Panc1 (cell line): ENCODE data around the gene RPL36A.

Experiments used
- POLR2AphosphoS5 ChIP-seq: IDR thresholded peaks from 2 replicates; pipeline ENCODE4 v1.6.1; 2012; ENCODE audit warnings: mild to moderate bottlenecking, low read depth, low read length, moderate library complexity
- SIN3A ChIP-seq: IDR thresholded peaks from 2 replicates; pipeline ENCODE4 v1.6.1; 2012; ENCODE audit warnings: low read depth, mild to moderate bottlenecking, low read length, moderate library complexity, borderline replicate concordance; ENCODE audit not compliant: insufficient read depth
- TCF7L2 ChIP-seq: IDR thresholded peaks from 2 replicates; pipeline ENCODE4 v1.6.1; 2011; ENCODE audit warnings: mild to moderate bottlenecking, low read depth, low read length, inconsistent platforms
- TF ChIP-seq, protein P1 (sequence below): fragments of 450-650 bp; IDR thresholded peaks from 2 replicates; pipeline ENCODE4 v1.5.1; 2017; ENCODE audit warnings: mild to moderate bottlenecking

DNA sequence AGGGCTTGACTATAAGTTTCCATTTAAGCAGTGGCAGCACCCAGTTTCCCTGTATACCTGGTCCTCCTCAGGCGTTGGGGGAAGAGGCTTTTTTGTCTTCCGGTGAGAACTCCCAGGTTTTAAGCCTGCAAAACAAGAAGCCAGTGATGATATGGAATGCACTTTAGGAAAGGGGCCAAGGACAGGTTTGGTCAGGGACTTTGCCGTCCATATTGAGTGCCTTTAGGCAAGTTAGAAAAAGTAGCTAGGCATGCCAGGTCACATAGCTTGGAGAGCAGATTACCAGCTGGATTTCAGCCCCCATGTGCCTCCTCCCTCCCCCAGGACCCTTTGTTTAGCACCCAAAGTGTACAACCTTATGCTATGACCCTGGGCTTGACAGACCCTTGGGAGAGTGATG lies 28.7 kb upstream of the RPL36A start:
- TF ChIP-seq, protein P1, sequence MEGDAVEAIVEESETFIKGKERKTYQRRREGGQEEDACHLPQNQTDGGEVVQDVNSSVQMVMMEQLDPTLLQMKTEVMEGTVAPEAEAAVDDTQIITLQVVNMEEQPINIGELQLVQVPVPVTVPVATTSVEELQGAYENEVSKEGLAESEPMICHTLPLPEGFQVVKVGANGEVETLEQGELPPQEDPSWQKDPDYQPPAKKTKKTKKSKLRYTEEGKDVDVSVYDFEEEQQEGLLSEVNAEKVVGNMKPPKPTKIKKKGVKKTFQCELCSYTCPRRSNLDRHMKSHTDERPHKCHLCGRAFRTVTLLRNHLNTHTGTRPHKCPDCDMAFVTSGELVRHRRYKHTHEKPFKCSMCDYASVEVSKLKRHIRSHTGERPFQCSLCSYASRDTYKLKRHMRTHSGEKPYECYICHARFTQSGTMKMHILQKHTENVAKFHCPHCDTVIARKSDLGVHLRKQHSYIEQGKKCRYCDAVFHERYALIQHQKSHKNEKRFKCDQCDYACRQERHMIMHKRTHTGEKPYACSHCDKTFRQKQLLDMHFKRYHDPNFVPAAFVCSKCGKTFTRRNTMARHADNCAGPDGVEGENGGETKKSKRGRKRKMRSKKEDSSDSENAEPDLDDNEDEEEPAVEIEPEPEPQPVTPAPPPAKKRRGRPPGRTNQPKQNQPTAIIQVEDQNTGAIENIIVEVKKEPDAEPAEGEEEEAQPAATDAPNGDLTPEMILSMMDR = no peak
- no peak for TF ChIP-seq POLR2AphosphoS5
- no peak for TF ChIP-seq SIN3A
- no peak for TF ChIP-seq TCF7L2
